Mesothelial cell of epicardium (in vitro differentiated cells): ENCODE results near the gene USP8. TPM values are rescaled to one million over a fixed set of nuclear protein-coding genes. Genes with fewer than 3 reads are reported as not detected.
A peak's percentile ranks its signal among the peaks of the same experiment; 100 is the strongest.
"Not testable (repeated sequence)": the region's sequence is repeated elsewhere in the genome, so short reads cannot be mapped to it uniquely, and the experiment has no call there.

Experiments used
- DNase-seq, 2 experiments: peaks; one replicate each; pipeline ENCODE4 v3.0.0; 2021; ENCODE audit warnings: low spot score in 2 of 2; ENCODE audit not compliant: unreplicated experiment in 2 of 2
- H3K27ac Mint-ChIP-seq: 2 replicates; pipeline ENCODE4 v1.8.0; 2021; ENCODE audit warnings: mixed read lengths
- H3K27me3 Mint-ChIP-seq: 2 replicates; pipeline ENCODE4 v1.8.0; 2021; ENCODE audit warnings: low read depth, mixed read lengths
- H3K36me3 Mint-ChIP-seq: 2 replicates; pipeline ENCODE4 v1.8.0; 2021; ENCODE audit warnings: mixed read lengths
- H3K4me1 Mint-ChIP-seq: 2 replicates; pipeline ENCODE4 v1.8.0; 2021; ENCODE audit warnings: mixed read lengths
- H3K4me3 Mint-ChIP-seq: 2 replicates; pipeline ENCODE4 v1.8.0; 2021; ENCODE audit warnings: mild to moderate bottlenecking, moderate library complexity, mixed read lengths
- H3K9me3 Mint-ChIP-seq: 2 replicates; pipeline ENCODE4 v1.8.0; 2021; ENCODE audit warnings: mixed read lengths
- total RNA-seq: library from RNA; stranded (reverse); gene quantifications from 3 replicates; pipeline ENCODE4 v1.2.1, GENCODE V29; 2021
- TF ChIP-seq, protein P1 (sequence below): fragments of 200-600 bp; sonication (generic); IDR thresholded peaks from one replicate; pipeline ENCODE4 v1.5.0; 2021; ENCODE audit warnings: antibody characterized with exemption; ENCODE audit not compliant: unreplicated experiment

The USP8 gene
- total RNA-seq, 1 donor from 2014 or later = 56.1 TPM

- DNase-seq = no peak
- Mint-ChIP-seq H3K27ac (peak overlapping the region; percentile 93), H3K27me3 (peaks cover 3% of the 10 kb centered on the region), H3K36me3 (no peaks in the 10 kb centered on the region), H3K4me3 (no peak overlapping the region), H3K4me1 (peaks cover 16% of the 10 kb centered on the region), H3K9me3 (no peaks in the 10 kb centered on the region)
- TF ChIP-seq, protein P1, sequence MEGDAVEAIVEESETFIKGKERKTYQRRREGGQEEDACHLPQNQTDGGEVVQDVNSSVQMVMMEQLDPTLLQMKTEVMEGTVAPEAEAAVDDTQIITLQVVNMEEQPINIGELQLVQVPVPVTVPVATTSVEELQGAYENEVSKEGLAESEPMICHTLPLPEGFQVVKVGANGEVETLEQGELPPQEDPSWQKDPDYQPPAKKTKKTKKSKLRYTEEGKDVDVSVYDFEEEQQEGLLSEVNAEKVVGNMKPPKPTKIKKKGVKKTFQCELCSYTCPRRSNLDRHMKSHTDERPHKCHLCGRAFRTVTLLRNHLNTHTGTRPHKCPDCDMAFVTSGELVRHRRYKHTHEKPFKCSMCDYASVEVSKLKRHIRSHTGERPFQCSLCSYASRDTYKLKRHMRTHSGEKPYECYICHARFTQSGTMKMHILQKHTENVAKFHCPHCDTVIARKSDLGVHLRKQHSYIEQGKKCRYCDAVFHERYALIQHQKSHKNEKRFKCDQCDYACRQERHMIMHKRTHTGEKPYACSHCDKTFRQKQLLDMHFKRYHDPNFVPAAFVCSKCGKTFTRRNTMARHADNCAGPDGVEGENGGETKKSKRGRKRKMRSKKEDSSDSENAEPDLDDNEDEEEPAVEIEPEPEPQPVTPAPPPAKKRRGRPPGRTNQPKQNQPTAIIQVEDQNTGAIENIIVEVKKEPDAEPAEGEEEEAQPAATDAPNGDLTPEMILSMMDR = no peak
Measured at GRCh38 chr15:50390554-50391264, 33.5 kb upstream of the USP8 start.

- DNase-seq, H3K4me3 Mint-ChIP-seq, H3K27me3 Mint-ChIP-seq, H3K36me3 Mint-ChIP-seq, H3K9me3 Mint-ChIP-seq: not testable (repeated sequence)
- Mint-ChIP-seq H3K4me1 (peaks cover 16% of the 10 kb centered on the region), H3K27ac (peak overlapping the region; percentile 93)
Measured at GRCh38 chr15:50391561-50391960, 32.6 kb upstream of the USP8 start.

DNA sequence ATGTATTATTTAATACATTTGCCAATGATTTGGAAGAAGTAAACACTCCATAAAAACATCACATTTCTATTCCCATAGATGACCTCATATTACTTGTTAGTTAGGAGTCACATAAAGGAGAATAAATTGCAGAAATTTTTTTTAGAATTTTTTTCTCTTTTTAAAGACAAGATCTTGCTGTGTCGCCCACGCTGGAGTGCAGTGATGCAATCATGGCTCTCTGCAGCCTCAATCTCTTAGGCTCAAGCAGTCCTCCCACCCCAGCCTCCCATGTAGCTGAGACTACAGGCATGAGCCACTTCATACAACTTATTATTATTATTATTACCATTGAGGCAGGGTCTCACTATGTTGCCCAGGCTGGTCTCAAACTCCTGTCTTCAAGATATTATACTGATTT is 12.3 kb upstream of the USP8 start:
- Mint-ChIP-seq H3K36me3 (no peaks in the 10 kb centered on the region), H3K9me3 (no peaks in the 10 kb centered on the region), H3K27ac (no peak overlapping the region), H3K4me3 (no peak overlapping the region), H3K27me3 (peaks cover 28% of the 10 kb centered on the region), H3K4me1 (peaks cover 4% of the 10 kb centered on the region)
- no peak for DNase-seq
- TF ChIP-seq, protein P1 = no peak

- peaks cover 1% of the 10 kb centered on the region for H3K4me1 Mint-ChIP-seq
- H3K9me3 Mint-ChIP-seq = no peaks in the 10 kb centered on the region
- H3K36me3 Mint-ChIP-seq = no peaks in the 10 kb centered on the region
- DNase-seq = no peak
- TF ChIP-seq, protein P1 = no peak
- no peak overlapping the region for H3K27ac Mint-ChIP-seq
- H3K4me3 Mint-ChIP-seq = no peak overlapping the region
- peaks cover 12% of the 10 kb centered on the region for H3K27me3 Mint-ChIP-seq
Measured at GRCh38 chr15:50414624-50415023, 9.6 kb upstream of the USP8 start.

DNA sequence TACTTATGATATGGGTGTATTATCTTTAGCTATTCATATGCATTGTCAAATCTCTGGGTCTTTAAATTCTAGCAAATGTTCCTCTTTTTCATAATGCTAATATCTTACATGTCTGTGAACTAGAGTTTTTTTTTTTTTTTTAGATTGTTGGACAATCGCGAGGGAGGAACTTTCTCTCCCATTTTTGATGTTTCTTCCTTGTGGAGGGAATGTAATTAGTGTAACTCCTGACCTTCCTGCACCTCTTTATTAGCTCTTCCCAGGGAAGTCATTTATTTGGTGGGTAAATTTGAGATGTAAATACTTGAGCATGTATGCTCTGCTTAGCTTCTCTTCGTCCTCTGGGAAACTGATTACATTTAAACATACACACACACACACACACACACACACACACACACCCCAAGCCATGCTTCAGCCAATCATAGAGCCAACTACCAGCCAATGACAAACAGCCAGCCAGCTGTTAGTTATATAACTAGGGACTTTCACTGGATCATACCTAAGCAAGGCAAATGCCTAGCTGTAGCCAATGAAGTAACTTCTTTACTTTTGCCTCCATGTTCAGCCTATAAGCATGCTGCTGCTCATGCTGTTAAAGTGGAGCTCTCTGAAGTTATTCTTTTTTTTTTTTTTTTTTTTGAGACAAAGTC is 8.3 kb upstream of the USP8 start:
- no peak for DNase-seq
- H3K27me3 Mint-ChIP-seq = peaks cover 5% of the 10 kb centered on the region
- no peak overlapping the region for H3K27ac Mint-ChIP-seq
- TF ChIP-seq, protein P1 = no peak
- no peaks in the 10 kb centered on the region for H3K36me3 Mint-ChIP-seq
- no peaks in the 10 kb centered on the region for H3K9me3 Mint-ChIP-seq
- H3K4me3 Mint-ChIP-seq = no peak overlapping the region
- no peaks in the 10 kb centered on the region for H3K4me1 Mint-ChIP-seq

GRCh38 chr15:50416890-50417289 is 7.3 kb upstream of the USP8 start:
- Mint-ChIP-seq H3K27ac (no peak overlapping the region), H3K9me3 (no peaks in the 10 kb centered on the region), H3K4me1 (no peaks in the 10 kb centered on the region), H3K4me3 (no peak overlapping the region), H3K36me3 (no peaks in the 10 kb centered on the region), H3K27me3 (peaks cover 4% of the 10 kb centered on the region)
- no peak for DNase-seq
- TF ChIP-seq, protein P1 = no peak
